GM12875 (cell line): ENCODE results near the gene SLC6A19.
"Not testable (repeated sequence)": the region's sequence is repeated elsewhere in the genome, so short reads cannot be mapped to it uniquely, and the experiment has no call there.

Experiments used
- H3K4me3 ChIP-seq: one replicate; pipeline ENCODE4 v1.5.1; 2011; ENCODE audit warnings: low read depth, low read length, control low read depth
- CTCF ChIP-seq: IDR thresholded peaks from 2 replicates; pipeline ENCODE4 v1.5.1; 2011; ENCODE audit warnings: low read depth, mild to moderate bottlenecking, control low read depth, inconsistent platforms, low read length, moderate library complexity, borderline replicate concordance; ENCODE audit not compliant: insufficient read depth

The SLC6A19 gene

DNA sequence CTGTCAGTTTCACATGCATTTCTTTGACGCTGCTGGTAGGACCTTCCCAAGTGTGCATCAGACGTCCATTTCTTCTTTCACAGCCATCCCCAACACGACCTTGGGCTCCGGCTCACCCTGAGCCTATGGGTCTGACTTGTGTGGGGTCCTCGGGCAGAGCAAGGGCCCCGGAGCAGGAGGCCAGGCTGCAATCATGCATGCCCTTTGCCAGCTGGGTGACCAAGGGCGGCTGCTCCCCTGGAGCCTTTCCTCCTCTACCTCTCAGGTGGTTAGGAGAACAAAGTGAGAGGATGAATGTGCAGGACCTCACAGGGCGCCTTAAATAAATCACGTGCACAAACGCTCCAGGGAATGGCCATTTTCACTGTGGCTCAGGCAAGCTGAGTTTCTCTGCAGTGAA, 60.2 kb downstream of the SLC6A19 start:
- TF ChIP-seq CTCF = no peak
- H3K4me3 ChIP-seq = no peak overlapping the region

- TF ChIP-seq CTCF = no peak
- no peak overlapping the region for H3K4me3 ChIP-seq
Observed at GRCh38 chr5:1262381-1262780, 61.0 kb downstream of the SLC6A19 start.

- TF ChIP-seq CTCF = no peak
- no peak overlapping the region for H3K4me3 ChIP-seq
Observed at GRCh38 chr5:1264211-1264610, 62.8 kb downstream of the SLC6A19 start.

DNA sequence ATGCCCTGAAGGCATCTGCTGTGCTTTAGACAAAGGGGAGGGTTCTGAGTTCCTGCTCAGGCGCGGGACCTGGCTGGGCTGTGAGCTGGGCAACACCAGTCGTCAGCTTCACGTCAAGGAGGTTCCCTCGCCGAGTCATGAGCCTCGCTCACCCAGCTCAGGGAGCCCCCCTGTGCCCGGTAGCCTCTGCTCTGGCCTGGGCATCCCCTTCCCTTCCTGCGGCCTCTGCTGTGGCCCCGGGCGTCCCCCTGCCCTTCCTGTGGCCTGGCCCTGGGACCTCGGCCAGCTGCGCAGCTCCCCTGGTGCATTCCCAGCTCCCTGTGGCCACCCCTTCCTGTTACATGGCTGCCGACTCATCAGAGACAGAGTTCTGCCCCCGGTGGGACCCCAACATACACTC, 63.6 kb downstream of the SLC6A19 start:
- H3K4me3 ChIP-seq = no peak overlapping the region
- TF ChIP-seq CTCF = no peak

DNA sequence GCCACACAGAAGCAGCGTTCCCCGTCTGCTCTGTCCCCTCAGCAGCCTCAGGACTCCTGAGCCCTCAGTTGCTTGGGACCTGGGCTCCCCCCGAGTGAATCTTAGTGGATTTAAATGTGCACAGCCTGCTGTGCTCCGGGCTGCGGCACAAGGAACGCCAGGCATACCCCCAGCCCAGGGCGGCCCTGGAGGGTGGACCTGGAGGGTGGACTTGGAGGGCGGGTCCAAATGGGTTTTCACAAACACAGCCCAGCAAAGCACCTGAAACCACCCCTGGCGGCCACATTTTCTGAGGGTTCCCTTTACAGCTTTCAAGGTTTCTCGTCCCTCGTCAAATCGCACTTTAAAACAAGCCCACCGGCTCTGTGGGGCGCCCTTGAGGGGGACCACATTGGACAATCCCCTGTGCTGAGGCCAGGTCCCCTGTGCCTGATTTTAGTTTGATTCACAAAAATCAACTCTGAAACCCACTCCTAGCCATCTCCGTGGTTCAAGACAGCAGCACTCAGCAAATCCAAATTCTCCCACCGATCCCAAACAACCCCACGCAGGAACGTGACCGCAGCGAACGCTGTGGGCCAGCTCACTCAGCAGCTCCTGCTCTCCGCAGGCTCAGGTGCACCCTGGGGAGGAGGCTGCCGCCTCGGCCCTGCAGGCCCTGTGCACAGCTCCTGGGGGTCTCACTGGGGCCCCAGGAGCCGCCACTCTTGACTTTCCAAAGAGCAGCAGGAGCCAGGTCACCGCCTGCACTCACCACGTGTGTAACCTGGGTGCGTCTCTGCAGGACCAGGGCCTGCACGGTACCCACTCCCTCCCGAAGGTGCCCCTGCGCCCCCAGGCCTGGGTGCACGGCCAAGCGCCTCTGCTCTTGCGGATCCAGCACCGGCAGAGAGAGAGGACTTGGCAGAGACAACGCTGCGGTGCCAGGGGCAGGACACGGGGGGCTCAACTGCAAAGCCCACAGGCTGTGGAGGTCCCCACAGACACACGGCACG, 64.4 kb downstream of the SLC6A19 start:
- no peak overlapping the region for H3K4me3 ChIP-seq
- no peak for TF ChIP-seq CTCF

DNA sequence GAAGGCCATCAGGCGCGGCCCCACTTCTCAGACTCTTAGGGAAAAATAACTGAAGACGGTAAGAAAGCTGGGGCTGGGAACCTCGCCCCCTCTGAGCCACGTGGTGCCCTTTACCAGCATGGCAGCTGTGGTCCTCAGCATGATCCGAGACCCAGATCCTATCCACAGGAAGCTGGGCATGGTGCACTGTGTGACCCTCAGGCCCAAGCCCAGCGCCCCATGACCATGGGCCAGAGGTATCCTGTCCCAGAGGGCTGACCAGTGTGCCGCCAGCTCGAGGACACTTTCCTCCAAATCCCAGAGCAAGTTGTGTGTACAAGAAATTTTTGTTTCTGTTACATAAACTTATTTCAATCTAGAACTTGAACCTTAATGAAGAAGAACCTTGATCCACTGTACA, 65.4 kb downstream of the SLC6A19 start:
- no peak overlapping the region for H3K4me3 ChIP-seq
- no peak for TF ChIP-seq CTCF

DNA sequence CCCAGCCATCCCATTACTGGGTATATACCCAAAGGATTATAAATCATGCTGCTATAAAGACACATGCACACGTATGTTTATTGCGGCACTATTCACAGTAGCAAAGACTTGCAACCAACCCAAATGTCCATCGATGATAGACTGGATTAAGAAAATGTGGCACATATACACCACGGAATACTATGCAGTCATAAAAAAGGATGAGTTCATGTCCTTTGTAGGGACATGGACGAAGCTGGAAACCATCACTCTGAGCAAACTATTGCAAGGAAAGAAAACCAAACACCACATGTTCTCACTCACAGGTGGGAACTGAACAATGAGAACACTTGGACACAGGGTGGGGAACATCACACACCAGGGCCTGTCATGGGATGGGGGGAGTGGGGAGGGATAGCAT, 66.1 kb downstream of the SLC6A19 start:
- H3K4me3 ChIP-seq = not testable (repeated sequence)
